Measurements from ENCODE around the gene CHAC1.
"Not testable (repeated sequence)": the region's sequence is repeated elsewhere in the genome, so short reads cannot be mapped to it uniquely, and the experiment has no call there.

CHAC1 gene

GRCh38 chr15:40955930-40956540, 2.8 kb downstream of the CHAC1 start:
- in situ Hi-C loops (cut with HindIII; ENCODE audit: low sequenced_read_pairs), result no loop called here

GRCh38 chr15:40956541-40956982, 3.3 kb downstream of the CHAC1 start:
- in situ Hi-C loops (cut with HindIII; ENCODE audit: low sequenced_read_pairs), result no loop called here

DNA sequence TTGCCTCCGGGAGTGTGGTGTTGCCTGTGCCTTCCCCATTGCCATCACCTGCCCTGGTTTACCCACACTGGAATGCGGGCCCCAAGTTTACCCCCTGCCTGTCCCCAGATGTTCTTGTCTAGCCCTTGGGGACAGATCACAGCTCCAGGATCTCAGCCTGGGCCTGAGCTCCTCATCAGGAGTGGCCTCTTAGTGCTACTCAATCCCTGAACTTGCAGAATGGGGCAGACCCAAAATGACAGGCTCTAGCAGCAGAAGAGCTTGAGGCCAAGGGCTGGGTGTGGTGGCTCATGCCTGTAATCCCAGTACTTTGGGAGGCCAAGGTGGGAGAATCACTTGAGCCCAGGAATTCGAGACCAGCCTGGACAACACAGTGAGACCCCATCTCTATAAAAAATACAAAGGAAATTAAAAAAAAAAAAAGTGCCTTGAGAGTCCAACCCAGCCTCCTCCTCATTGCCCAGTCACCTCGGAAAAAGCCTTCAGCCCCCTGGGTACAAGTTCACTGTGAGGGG, 3.8 kb downstream of the CHAC1 start:
- in situ Hi-C loops (cut with HindIII; ENCODE audit: low sequenced_read_pairs), result no loop called here

GRCh38 chr15:40957581-40958051, 4.3 kb downstream of the CHAC1 start:
- in situ Hi-C loops (cut with HindIII; ENCODE audit: low sequenced_read_pairs), result no loop called here

DNA sequence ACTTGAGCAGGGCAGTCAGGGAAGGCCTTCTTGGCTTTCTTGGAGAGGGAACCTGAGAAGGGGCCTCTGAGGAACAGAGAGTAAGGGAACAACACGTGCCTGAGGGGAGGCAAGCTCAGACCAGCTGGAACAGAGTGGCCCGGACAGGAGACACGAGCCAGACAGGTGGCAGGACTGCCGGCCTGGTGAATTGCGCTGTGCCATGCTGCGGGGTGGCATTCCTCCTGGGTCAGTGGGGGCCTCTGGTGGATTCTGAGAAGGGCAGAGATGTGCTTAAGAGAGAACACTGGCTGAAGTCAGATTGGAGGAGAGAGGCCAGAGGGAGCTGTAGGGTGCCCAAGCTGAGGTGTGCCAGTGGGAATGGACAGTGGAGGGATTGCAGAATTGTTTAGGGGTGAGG, 4.9 kb downstream of the CHAC1 start:
- in situ Hi-C loops (cut with HindIII; ENCODE audit: low sequenced_read_pairs), result no loop called here

GRCh38 chr15:40958723-40959122, 5.5 kb downstream of the CHAC1 start:
- in situ Hi-C loops (cut with HindIII; ENCODE audit: low sequenced_read_pairs), result no loop called here

GRCh38 chr15:40959331-40960141, 6.3 kb downstream of the CHAC1 start:
- in situ Hi-C loops (cut with HindIII; ENCODE audit: low sequenced_read_pairs), result no loop called here

DNA sequence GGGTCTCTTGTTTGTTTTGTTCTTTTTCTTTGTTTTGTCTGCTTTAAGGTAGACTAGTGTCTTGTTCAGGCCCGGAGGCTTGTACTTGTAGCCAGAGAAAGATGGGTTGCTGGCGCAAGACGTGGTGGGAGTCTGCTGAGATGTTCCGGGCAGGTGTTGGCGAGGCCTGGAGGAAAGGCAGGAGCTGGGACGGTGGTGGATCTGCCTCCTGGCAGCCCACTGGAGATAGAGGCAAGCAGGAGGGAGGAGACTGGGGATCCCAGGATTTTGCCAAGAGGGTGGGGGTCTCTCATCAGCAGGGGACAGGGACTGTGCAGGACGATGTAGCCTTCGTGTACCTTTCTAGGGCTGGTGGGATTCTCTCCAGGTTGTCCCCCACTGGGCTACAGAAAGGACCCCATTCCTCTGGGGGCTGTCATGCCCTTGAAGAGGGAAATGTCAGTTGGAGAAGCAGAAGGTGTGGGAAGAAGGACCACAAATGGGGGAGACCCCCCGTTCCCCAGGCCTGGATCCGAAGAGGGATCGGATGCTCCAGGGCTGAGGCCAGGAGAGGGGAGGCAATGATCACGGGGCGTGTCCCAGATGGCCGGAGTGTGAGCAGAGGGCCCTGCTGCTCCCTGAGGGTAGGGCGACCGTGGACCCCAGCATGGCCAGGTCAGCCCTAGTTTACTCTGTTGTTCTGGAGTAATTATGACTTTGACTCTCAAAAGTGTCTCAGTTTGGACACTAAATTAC, 7.0 kb downstream of the CHAC1 start:
- in situ Hi-C loops (cut with HindIII; ENCODE audit: low sequenced_read_pairs), result no loop called here

DNA sequence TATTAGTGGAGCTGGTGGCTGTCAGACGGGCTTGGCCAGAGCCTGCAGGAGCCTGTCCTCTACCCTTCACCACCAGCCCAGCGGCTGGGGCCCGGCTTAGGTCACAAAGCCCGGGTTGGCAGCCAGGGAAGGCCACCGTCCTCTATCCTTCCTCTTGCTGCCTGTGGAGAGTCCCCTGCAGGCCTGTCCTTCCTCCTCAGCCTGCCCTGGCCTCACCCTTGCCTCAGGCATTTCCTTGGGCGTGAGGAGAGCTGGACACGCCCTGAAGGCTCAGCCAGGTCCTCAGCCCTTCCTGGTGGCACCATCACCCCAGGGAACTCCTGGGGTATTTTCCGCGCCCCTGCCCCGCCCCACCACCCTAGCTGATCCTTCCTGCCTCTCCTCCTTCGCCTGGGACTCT, 7.7 kb downstream of the CHAC1 start:
- in situ Hi-C loops (cut with HindIII; ENCODE audit: low sequenced_read_pairs), result no loop called here

DNA sequence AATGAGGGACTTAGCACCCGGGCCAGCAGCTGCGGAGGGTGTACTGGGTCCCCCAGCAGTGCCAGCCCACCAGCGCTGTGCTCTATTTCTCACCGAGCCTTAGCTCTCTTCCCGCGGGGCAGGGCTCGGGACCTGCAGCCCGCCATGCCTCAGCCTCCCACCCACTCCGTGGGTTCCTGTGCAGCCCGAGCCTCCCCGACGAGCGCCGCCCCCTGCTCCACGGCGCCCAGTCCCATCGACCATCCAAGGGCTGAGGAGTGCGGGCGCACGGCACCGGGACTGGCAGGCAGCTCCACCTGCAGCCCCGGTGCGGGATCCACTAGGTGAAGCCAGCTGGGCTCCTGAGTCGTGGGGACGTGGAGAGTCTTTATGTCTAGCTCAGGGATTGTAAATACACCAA, 8.5 kb downstream of the CHAC1 start:
- in situ Hi-C loops (cut with HindIII; ENCODE audit: low sequenced_read_pairs), result not testable (repeated sequence)

GRCh38 chr15:40962317-40962716, 9.0 kb downstream of the CHAC1 start:
- in situ Hi-C loops (cut with HindIII; ENCODE audit: low sequenced_read_pairs), result not testable (repeated sequence)

DNA sequence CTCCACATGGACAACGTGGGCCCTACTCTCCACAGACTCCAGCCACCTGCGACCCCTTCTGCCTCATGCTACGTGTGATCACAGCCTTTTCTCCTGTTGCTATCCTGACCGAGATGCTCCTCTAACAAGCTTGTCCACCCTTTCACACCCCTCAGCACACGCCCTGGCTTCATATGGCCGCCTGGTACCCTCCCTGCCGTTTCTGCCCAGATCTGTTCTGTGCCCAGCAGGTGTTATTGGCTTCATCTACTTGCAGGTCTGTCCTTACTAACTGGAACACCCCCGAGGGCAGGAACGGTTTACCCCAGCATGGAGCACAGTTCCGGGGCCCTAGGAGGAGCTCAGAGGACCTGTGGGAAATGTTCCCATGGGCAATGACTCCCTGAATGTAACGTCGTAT, 9.9 kb downstream of the CHAC1 start:
- in situ Hi-C loops (cut with HindIII; ENCODE audit: low sequenced_read_pairs), result no loop called here

- in situ Hi-C loops (cut with HindIII; ENCODE audit: low sequenced_read_pairs), result no loop called here
These were observed 10.7 kb downstream of the CHAC1 start for GRCh38 chr15:40964006-40964405.

DNA sequence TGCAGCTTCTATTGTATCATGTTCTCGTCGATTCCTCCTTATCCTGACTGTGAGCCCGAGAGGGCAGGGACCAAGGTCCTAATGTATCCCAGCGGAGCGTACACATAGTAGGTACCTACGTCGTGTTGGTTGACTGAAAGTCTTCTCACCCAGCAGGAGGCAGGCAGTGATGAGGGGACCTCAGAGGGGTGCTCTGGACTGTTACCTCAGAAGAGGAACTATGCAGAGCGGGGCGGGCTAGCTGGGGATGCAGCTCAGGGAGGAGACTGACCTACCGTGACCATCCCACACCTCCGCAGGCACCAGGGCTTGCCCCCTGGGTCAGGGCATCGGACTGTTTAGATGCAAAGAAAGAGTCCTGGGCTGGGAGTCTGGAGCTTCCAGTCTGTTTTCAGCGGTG, 11.4 kb downstream of the CHAC1 start:
- in situ Hi-C loops (cut with HindIII; ENCODE audit: low sequenced_read_pairs), result no loop called here

GRCh38 chr15:40968290-40969085, 15.2 kb downstream of the CHAC1 start:
- in situ Hi-C loops (cut with HindIII; ENCODE audit: low sequenced_read_pairs), result no loop called here

GRCh38 chr15:40969363-40969762, 16.1 kb downstream of the CHAC1 start:
- in situ Hi-C loops (cut with HindIII; ENCODE audit: low sequenced_read_pairs), result no loop called here

- in situ Hi-C loops (cut with HindIII; ENCODE audit: low sequenced_read_pairs), result loop anchor here (5.0 kb wide), 1 partner anchor 68 kb away; no protein-coding TSS in a partner anchor
These were observed 21.6 kb downstream of the CHAC1 start for GRCh38 chr15:40974879-40975278.

- in situ Hi-C loops (cut with HindIII; ENCODE audit: low sequenced_read_pairs), result loop anchor here (5.0 kb wide), 1 partner anchor 70 kb away; no protein-coding TSS in a partner anchor
These were observed 23.5 kb downstream of the CHAC1 start for GRCh38 chr15:40976819-40977218.

GRCh38 chr15:40978141-40978540, 24.9 kb downstream of the CHAC1 start:
- in situ Hi-C loops (cut with HindIII; ENCODE audit: low sequenced_read_pairs), result loop anchor here (5.0 kb wide), 1 partner anchor 71 kb away; no protein-coding TSS in a partner anchor

- in situ Hi-C loops (cut with HindIII; ENCODE audit: low sequenced_read_pairs), result loop anchor here (5.0 kb wide), 1 partner anchor 71 kb away; no protein-coding TSS in a partner anchor
These were observed 25.3 kb downstream of the CHAC1 start for GRCh38 chr15:40978562-40978961.

All from DLD1 (cell line).